KMS-11 (cell line): ENCODE data around the gene NDRG4.

Source experiments
- H2AFZ ChIP-seq: fragments of 200-600 bp; sonication (generic); 2 replicates; pipeline ENCODE4 v1.6.1; 2016; ENCODE audit warnings: antibody characterized with exemption, mixed run types, low read depth
- H3K27ac ChIP-seq: fragments of 200-600 bp; sonication (generic); 2 replicates; pipeline ENCODE4 v1.6.1; 2016; ENCODE audit warnings: mild to moderate bottlenecking, mixed run types
- H3K27me3 ChIP-seq: fragments of 200-600 bp; sonication (generic); 2 replicates; pipeline ENCODE4 v1.6.1; 2017; ENCODE audit warnings: mild to moderate bottlenecking, low read depth, mixed run types, moderate library complexity; ENCODE audit not compliant: insufficient read depth
- H3K36me3 ChIP-seq: fragments of 200-600 bp; sonication (generic); 2 replicates; pipeline ENCODE4 v1.6.1; 2017; ENCODE audit warnings: mild to moderate bottlenecking, mixed run types; ENCODE audit not compliant: insufficient read depth
- H3K4me1 ChIP-seq: fragments of 200-600 bp; sonication (generic); 2 replicates; pipeline ENCODE4 v1.6.1; 2016; ENCODE audit warnings: mild to moderate bottlenecking, low read depth, mixed run types; ENCODE audit not compliant: poor library complexity, severe bottlenecking
- H3K4me2 ChIP-seq: fragments of 200-600 bp; sonication (generic); 2 replicates; pipeline ENCODE4 v1.7.0; 2016; ENCODE audit warnings: mild to moderate bottlenecking, mixed run types
- H3K4me3 ChIP-seq: fragments of 200-600 bp; sonication (generic); IDR thresholded peaks from 2 replicates; pipeline ENCODE4 v1.6.1; 2017; ENCODE audit warnings: low read depth, low read length, mixed read lengths; ENCODE audit not compliant: insufficient read depth
- H3K79me2 ChIP-seq: fragments of 200-600 bp; sonication (generic); 2 replicates; pipeline ENCODE4 v1.6.1; 2016; ENCODE audit warnings: low read depth, mixed run types; ENCODE audit not compliant: insufficient read depth
- H3K9ac ChIP-seq: fragments of 200-600 bp; sonication (generic); 2 replicates; pipeline ENCODE4 v1.6.1; 2016; ENCODE audit warnings: mild to moderate bottlenecking, mixed run types
- H4K20me1 ChIP-seq: fragments of 200-600 bp; sonication (generic); 2 replicates; pipeline ENCODE4 v1.6.1; 2016; ENCODE audit warnings: mild to moderate bottlenecking, mixed run types; ENCODE audit not compliant: insufficient read depth
- TF ChIP-seq, protein P1 (sequence below): fragments of 200-600 bp; sonication (generic); conservative IDR thresholded peaks from 2 replicates; pipeline ENCODE4 v1.6.1; 2017; ENCODE audit warnings: low read depth, mild to moderate bottlenecking, antibody characterized with exemption, low read length, moderate library complexity, mixed read lengths

Gene NDRG4

DNA sequence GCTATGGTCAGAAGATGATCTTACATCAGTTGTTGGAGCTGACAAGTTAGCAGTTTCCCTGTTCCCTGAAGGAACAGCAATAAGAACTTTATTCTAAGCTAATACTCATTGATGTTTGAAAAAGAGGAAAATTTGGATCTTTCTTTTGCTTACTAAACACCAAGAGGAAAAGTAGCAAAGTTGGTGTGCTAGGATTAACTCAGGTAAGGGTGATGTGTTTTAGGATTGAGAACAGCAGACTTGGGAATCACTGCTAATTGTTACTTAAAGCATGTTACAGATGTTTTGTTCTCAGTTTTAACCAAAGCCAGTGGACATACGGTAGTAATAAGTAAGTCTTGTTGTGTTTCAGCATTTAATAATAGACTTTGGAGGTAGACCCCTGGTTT, 19.0 kb downstream of the NDRG4 start:
- Histone ChIP-seq H2AFZ (no peak overlapping the region), H3K27ac (no peak overlapping the region; the same call in 1 of the 2 replicates), H3K27me3 (no peaks in the 10 kb centered on the region), H3K4me3 (no peak overlapping the region), H3K36me3 (peaks cover 23% of the 10 kb centered on the region; the same call in 1 of the 2 replicates), H3K79me2 (peaks cover 41% of the 10 kb centered on the region), H4K20me1 (no peaks in the 10 kb centered on the region), H3K4me1 (peaks cover 44% of the 10 kb centered on the region), H3K4me2 (no peak overlapping the region; the same call in 1 of the 2 replicates), H3K9ac (no peak overlapping the region)
- TF ChIP-seq, protein P1, sequence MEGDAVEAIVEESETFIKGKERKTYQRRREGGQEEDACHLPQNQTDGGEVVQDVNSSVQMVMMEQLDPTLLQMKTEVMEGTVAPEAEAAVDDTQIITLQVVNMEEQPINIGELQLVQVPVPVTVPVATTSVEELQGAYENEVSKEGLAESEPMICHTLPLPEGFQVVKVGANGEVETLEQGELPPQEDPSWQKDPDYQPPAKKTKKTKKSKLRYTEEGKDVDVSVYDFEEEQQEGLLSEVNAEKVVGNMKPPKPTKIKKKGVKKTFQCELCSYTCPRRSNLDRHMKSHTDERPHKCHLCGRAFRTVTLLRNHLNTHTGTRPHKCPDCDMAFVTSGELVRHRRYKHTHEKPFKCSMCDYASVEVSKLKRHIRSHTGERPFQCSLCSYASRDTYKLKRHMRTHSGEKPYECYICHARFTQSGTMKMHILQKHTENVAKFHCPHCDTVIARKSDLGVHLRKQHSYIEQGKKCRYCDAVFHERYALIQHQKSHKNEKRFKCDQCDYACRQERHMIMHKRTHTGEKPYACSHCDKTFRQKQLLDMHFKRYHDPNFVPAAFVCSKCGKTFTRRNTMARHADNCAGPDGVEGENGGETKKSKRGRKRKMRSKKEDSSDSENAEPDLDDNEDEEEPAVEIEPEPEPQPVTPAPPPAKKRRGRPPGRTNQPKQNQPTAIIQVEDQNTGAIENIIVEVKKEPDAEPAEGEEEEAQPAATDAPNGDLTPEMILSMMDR = no peak

DNA sequence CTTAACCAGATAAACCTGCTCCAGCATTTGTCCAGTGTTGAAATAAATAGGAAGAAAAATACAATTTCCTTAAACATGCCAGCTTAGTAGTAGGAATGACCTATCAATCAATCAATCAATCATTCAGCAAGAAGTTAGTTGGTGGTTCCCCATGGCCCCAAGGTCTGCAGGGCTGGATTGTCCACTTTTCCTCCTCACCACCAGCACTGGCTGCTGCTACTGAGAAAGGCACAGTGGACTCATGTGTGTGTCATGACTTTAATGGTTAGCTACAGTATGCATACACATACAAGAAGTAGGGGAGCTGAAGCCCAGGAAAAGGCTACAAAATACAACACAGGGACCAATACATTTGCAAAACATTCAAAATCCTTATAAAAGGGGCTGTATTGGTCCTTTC, 19.8 kb downstream of the NDRG4 start:
- peaks cover 33% of the 10 kb centered on the region; the same call in 1 of the 2 replicates for H3K79me2 ChIP-seq
- no peak overlapping the region for H2AFZ ChIP-seq
- H3K36me3 ChIP-seq = peaks cover 28% of the 10 kb centered on the region; the same call in 1 of the 2 replicates
- H4K20me1 ChIP-seq = no peaks in the 10 kb centered on the region
- no peak overlapping the region for H3K4me2 ChIP-seq
- no peak overlapping the region for H3K9ac ChIP-seq
- no peaks in the 10 kb centered on the region for H3K27me3 ChIP-seq
- H3K4me1 ChIP-seq = peaks cover 38% of the 10 kb centered on the region
- no peak overlapping the region for H3K4me3 ChIP-seq
- TF ChIP-seq, protein P1 = no peak
- H3K27ac ChIP-seq = no peak overlapping the region

DNA sequence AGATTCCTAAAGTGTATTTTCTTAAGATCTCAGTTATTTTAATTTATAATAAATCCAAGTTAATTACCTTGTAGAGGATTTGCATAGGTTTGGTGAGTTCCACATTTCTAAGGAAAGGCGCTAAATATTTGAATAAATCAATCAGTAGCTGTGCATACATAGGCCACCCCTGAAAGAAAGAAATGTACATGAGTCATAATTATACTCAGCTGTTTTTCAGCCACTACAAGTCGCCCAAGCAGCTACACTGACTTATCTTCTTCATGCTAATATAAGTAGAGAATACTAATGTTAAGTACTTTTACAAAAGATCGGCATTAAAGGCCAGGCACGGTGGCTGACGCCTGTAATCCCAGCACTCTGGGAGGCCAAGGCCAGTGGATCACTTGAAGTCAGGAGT, 30.2 kb downstream of the NDRG4 start:
- H3K36me3 ChIP-seq = peaks cover 43% of the 10 kb centered on the region; the same call in 1 of the 2 replicates
- H3K27ac ChIP-seq = no peak overlapping the region
- peaks cover 3% of the 10 kb centered on the region; the same call in 1 of the 2 replicates for H4K20me1 ChIP-seq
- TF ChIP-seq, protein P1 = no peak
- peaks cover 19% of the 10 kb centered on the region; the same call in 1 of the 2 replicates for H3K79me2 ChIP-seq
- no peak overlapping the region for H3K4me3 ChIP-seq
- no peaks in the 10 kb centered on the region for H3K4me1 ChIP-seq
- no peaks in the 10 kb centered on the region for H3K27me3 ChIP-seq
- no peak overlapping the region for H3K9ac ChIP-seq
- no peak overlapping the region for H3K4me2 ChIP-seq
- H2AFZ ChIP-seq = no peak overlapping the region

DNA sequence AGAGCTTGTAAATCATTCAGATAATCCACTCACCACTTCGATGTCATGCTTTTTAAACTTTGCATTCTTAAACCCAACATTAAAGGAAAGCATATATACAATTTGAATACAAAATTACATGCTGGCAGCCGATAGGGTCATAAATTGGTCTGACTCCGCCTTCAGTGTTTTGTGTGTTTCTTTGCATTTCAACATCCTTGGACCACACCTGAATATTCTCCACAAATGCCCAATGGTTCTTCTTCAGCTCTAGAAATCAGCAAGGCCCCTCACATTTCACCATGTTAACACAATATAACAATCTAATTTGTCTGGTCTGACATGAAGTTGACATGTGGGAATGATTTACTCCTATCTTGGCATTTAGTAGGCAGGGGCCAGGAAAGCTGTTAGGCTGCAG, 32.5 kb downstream of the NDRG4 start:
- Histone ChIP-seq H3K4me3 (no peak overlapping the region), H4K20me1 (peaks cover 3% of the 10 kb centered on the region; the same call in 1 of the 2 replicates)

More for the DNA sequence above, 32.5 kb downstream of the NDRG4 start:
- TF ChIP-seq, protein P1 = no peak
- Histone ChIP-seq H2AFZ (no peak overlapping the region), H3K27me3 (no peaks in the 10 kb centered on the region), H3K9ac (no peak overlapping the region), H3K36me3 (peaks cover 49% of the 10 kb centered on the region; the same call in 1 of the 2 replicates), H3K4me2 (no peak overlapping the region), H3K79me2 (peaks cover 8% of the 10 kb centered on the region; the same call in 1 of the 2 replicates), H3K27ac (no peak overlapping the region), H3K4me1 (no peaks in the 10 kb centered on the region)
